PC-3 (cell line): ENCODE data around the gene PCDHA2. TPM values are rescaled to one million over a fixed set of nuclear protein-coding genes. Genes with fewer than 3 reads are reported as not detected.

Source experiments
- ATAC-seq: fragments of 200-7000 bp; cut with Tn5 transposase; 2 replicates; pipeline ENCODE4 v1.9.1; 2020; ENCODE audit warnings: mild to moderate bottlenecking, moderate library complexity
- BruUV-seq: library from RNA; stranded (reverse); fragments of 400-500 nt; replicated peaks from 2 replicates; lab custom pipeline; 2021; lab: Mats Ljungman, UMichigan
- CTCF ChIA-PET: fragments of 300-600 bp; sonication (Branson Sonifier 250); formaldehyde crosslinking; loops from one replicate; lab custom pipeline; 2022; ENCODE audit warnings: antibody characterized with exemption; lab: Charles Lee
- POLR2A ChIA-PET: fragments of 300-600 bp; sonication (Branson Sonifier 250); formaldehyde crosslinking; loops from one replicate; lab custom pipeline; 2022; ENCODE audit warnings: antibody characterized with exemption; ENCODE audit not compliant: unreplicated experiment; lab: Charles Lee
- DNase-seq: peaks from one replicate; pipeline ENCODE4 v3.0.0-alpha.2; 2015
- H2AFZ ChIP-seq: fragments of 300-600 bp; sonication (generic); 2 replicates; pipeline ENCODE4 v1.6.0; 2016; ENCODE audit warnings: antibody characterized with exemption, low read length
- H3F3A ChIP-seq: fragments of 300-600 bp; sonication (generic); one replicate; pipeline ENCODE4 v1.6.0; 2017; ENCODE audit warnings: antibody characterized with exemption, low read length, control low read depth, mild to moderate bottlenecking; ENCODE audit not compliant: unreplicated experiment
- H3K27ac ChIP-seq: fragments of 300-600 bp; sonication (generic); 2 replicates; pipeline ENCODE4 v1.5.1; 2016; ENCODE audit warnings: mild to moderate bottlenecking, low read length
- H3K27me3 ChIP-seq: fragments of 300-600 bp; sonication (generic); 2 replicates; pipeline ENCODE4 v1.6.1; 2016; ENCODE audit warnings: low read length, mixed read lengths
- H3K36me3 ChIP-seq: fragments of 300-600 bp; sonication (generic); 2 replicates; pipeline ENCODE4 v1.6.1; 2016; ENCODE audit warnings: low read depth, mixed run types, low read length, mixed read lengths
- H3K4me1 ChIP-seq: fragments of 300-600 bp; sonication (generic); 2 replicates; pipeline ENCODE4 v1.5.1; 2016; ENCODE audit warnings: low read length; ENCODE audit not compliant: insufficient read depth
- H3K4me2 ChIP-seq: fragments of 300-600 bp; sonication (generic); 2 replicates; pipeline ENCODE4 v1.6.0; 2016; ENCODE audit warnings: low read length
- H3K4me3 ChIP-seq: fragments of 300-600 bp; sonication (generic); 2 replicates; pipeline ENCODE4 v1.5.1; 2016; ENCODE audit warnings: mild to moderate bottlenecking, low read length, mixed read lengths
- H3K79me2 ChIP-seq: fragments of 300-600 bp; sonication (generic); 2 replicates; pipeline ENCODE4 v1.6.1; 2017; ENCODE audit warnings: low read length, mixed read lengths
- H3K9ac ChIP-seq: fragments of 300-600 bp; sonication (generic); 2 replicates; pipeline ENCODE4 v1.6.0; 2016; ENCODE audit warnings: mild to moderate bottlenecking, low read length
- H3K9me2 ChIP-seq: fragments of 300-600 bp; sonication (generic); replicated peaks from 2 replicates; pipeline ENCODE4 v1.6.1; 2016; ENCODE audit warnings: mixed run types, low read length, mixed read lengths
- H3K9me3 ChIP-seq: fragments of 300-600 bp; sonication (generic); 2 replicates; pipeline ENCODE4 v1.6.1; 2016; ENCODE audit warnings: low read length, mixed read lengths
- H4K20me1 ChIP-seq: fragments of 300-600 bp; sonication (generic); 2 replicates; pipeline ENCODE4 v1.6.1; 2016; ENCODE audit warnings: low read length, mixed read lengths
- CTCF ChIP-seq: fragments of 300-600 bp; sonication (generic); conservative IDR thresholded peaks from 2 replicates; pipeline ENCODE4 v1.5.1; 2017; ENCODE audit warnings: antibody characterized with exemption, low read depth, mild to moderate bottlenecking, low read length
- EZH2 ChIP-seq: fragments of 300-600 bp; sonication (generic); IDR thresholded peaks from one replicate; pipeline ENCODE4 v1.6.1; 2017; ENCODE audit warnings: antibody characterized with exemption, mild to moderate bottlenecking, low read length; ENCODE audit not compliant: unreplicated experiment
- EZH2phosphoT487 ChIP-seq: fragments of 300-600 bp; sonication (generic); IDR thresholded peaks from 2 replicates; pipeline ENCODE4 v1.6.1; 2018; ENCODE audit warnings: mild to moderate bottlenecking, antibody characterized with exemption, low read length, borderline replicate concordance
- intact Hi-C: fragments of 100-400 bp; cut with micrococcal nuclease; formaldehyde crosslinking; loops from 2 replicates; pipeline ENCODE4 v1.9.0; 2023
- total RNA-seq: library from RNA; depleted of rRNA; stranded (reverse); fragments of >200 nt; gene quantifications from 2 replicates; pipeline ENCODE4 v1.2.3, GENCODE V29; 2014; rRNA removed

Gene PCDHA2
- total RNA-seq, 1 experiment from 2014 or later, result not detected

GRCh38 chr5:140840978-140841962 is 46.6 kb downstream of the PCDHA2 start, which contains the start of gene PCDHA8:
Gene PCDHA8 (plus strand): TSS chr5:140841187. CDS start chr5:140841322, 135 bp downstream.
- no peaks in the 10 kb centered on the region for H3K9me2 ChIP-seq
- no peak for TF ChIP-seq EZH2
- peak; percentile 69 for TF ChIP-seq CTCF
- ChIA-PET CTCF (interaction anchor here (0.5 to 1.5 kb wide), 13 partner anchors 20 to 1798 kb away, joined by 3 to 34 read pairs (median 4); partner anchors contain the start of genes PCDHA5 and PCDHB1), POLR2A (interaction anchor here (0.6 to 0.7 kb wide), 2 partner anchors 157 to 556 kb away, joined by 3 to 7 read pairs; no protein-coding TSS in a partner anchor)
- no peaks in the 10 kb centered on the region for H3K4me1 ChIP-seq
- no TSS peak for BruUV-seq
- ATAC-seq (peak; percentile 92), DNase-seq (peak; percentile 73)
- peak within 1 kb of the TSS; percentile 93 for H2AFZ ChIP-seq
- H3K9me3 ChIP-seq, result no peaks in the 10 kb centered on the region
- H3K4me2 ChIP-seq, result peak within 1 kb of the TSS; percentile 91
- H3F3A ChIP-seq, result no peaks in the 10 kb centered on the region
- no peaks in the 10 kb centered on the region for H3K27me3 ChIP-seq
- no peaks in the 10 kb centered on the region for H4K20me1 ChIP-seq
- no peak within 1 kb of the TSS for H3K27ac ChIP-seq
- intact Hi-C loops, result loop anchor here (1.0 to 10.0 kb wide), 5 partner anchors 34 to 724 kb away; partner anchors contain the start of genes PCDHA12, PCDHA13 and PCDHA4
- H3K36me3 ChIP-seq, result no peaks in the 10 kb centered on the region
- peak within 1 kb of the TSS; percentile 44; the same call in 1 of the 2 replicates for H3K9ac ChIP-seq
- H3K4me3 ChIP-seq, result peak within 1 kb of the TSS; percentile 74
- H3K79me2 ChIP-seq, result no peaks in the 10 kb centered on the region

GRCh38 chr5:140842798-140843733 is 48.4 kb downstream of the PCDHA2 start:
- no TSS peak for BruUV-seq
- Histone ChIP-seq H3K4me2 (no peak overlapping the region), H3K36me3 (no peaks in the 10 kb centered on the region), H3K4me3 (no peak overlapping the region), H3K27ac (no peak overlapping the region), H3K9me3 (no peaks in the 10 kb centered on the region), H3K9me2 (no peaks in the 10 kb centered on the region), H3K4me1 (no peaks in the 10 kb centered on the region), H3K79me2 (no peaks in the 10 kb centered on the region), H3K9ac (no peak overlapping the region), H3K27me3 (no peaks in the 10 kb centered on the region), H2AFZ (no peak overlapping the region), H4K20me1 (no peaks in the 10 kb centered on the region), H3F3A (no peaks in the 10 kb centered on the region)
- ChIA-PET CTCF (no interaction called here), POLR2A (no interaction called here)
- intact Hi-C loops, result loop anchor here (10.0 kb wide), 1 partner anchor 722 kb away; no protein-coding TSS in a partner anchor
- DNase-seq (no peak), ATAC-seq (no peak)
- no peak for TF ChIP-seq EZH2phosphoT487
- TF ChIP-seq EZH2, result no peak
- no peak for TF ChIP-seq CTCF

Other genes starting within 250 kb of the PCDHA2 start
- gene EIF4EBP3, start 247.2 kb upstream of the PCDHA2 start, total RNA-seq, result not detected in 2 replicates
- 48.6 and 55.8 TPM in 2 replicates for gene SRA1, start 237.4 kb upstream of the PCDHA2 start, total RNA-seq
- 11.4 and 13.6 TPM in 2 replicates for gene APBB3, start 230.3 kb upstream of the PCDHA2 start, total RNA-seq
- 25.0 and 29.1 TPM in 2 replicates for gene SLC35A4, start 230.0 kb upstream of the PCDHA2 start, total RNA-seq
- not detected in 2 replicates for gene CD14, start 161.7 kb upstream of the PCDHA2 start, total RNA-seq
- 12.7 and 16.5 TPM in 2 replicates for gene TMCO6, start 155.4 kb upstream of the PCDHA2 start, total RNA-seq
- gene NDUFA2, start 147.2 kb upstream of the PCDHA2 start, total RNA-seq, result 84.5 and 108 TPM in 2 replicates
- gene IK, start 147.0 kb upstream of the PCDHA2 start, total RNA-seq, result 87.5 and 117 TPM in 2 replicates
- 21.2 and 27.2 TPM in 2 replicates for gene WDR55, start 129.9 kb upstream of the PCDHA2 start, total RNA-seq
- gene DND1, start 121.3 kb upstream of the PCDHA2 start, total RNA-seq, result 0.75 and 1.1 TPM in 2 replicates
- gene HARS1, start 103.5 kb upstream of the PCDHA2 start, total RNA-seq, result 76.1 and 87.1 TPM in 2 replicates
- gene HARS2, start 103.4 kb upstream of the PCDHA2 start, total RNA-seq, result 23.3 and 29.7 TPM in 2 replicates
- gene ZMAT2, start 94.4 kb upstream of the PCDHA2 start, total RNA-seq, result 28.2 and 36.8 TPM in 2 replicates
- not detected in 2 replicates for gene PCDHA1, start 8.7 kb upstream of the PCDHA2 start, total RNA-seq
- not detected in 2 replicates for gene PCDHA3, start 6.2 kb downstream of the PCDHA2 start, total RNA-seq
- gene PCDHA4, start 12.2 kb downstream of the PCDHA2 start, total RNA-seq, result 1.5 and 1.6 TPM in 2 replicates
- gene PCDHA5, start 26.8 kb downstream of the PCDHA2 start, total RNA-seq, result 1.3 and 1.5 TPM in 2 replicates
- 0.22 and 0.35 TPM in 2 replicates for gene PCDHA6, start 33.1 kb downstream of the PCDHA2 start, total RNA-seq
- 0.26 and 0.52 TPM in 2 replicates for gene PCDHA7, start 39.4 kb downstream of the PCDHA2 start, total RNA-seq
- 0.11 TPM in 1 of 2 replicates, not detected in the other for gene PCDHA8, start 46.3 kb downstream of the PCDHA2 start, total RNA-seq
- 0.22 and 0.35 TPM in 2 replicates for gene PCDHA9, start 53.5 kb downstream of the PCDHA2 start, total RNA-seq
- 0.04 and 0.23 TPM in 2 replicates for gene PCDHA10, start 61.0 kb downstream of the PCDHA2 start, total RNA-seq
- gene PCDHA11, start 74.1 kb downstream of the PCDHA2 start, total RNA-seq, result 0.33 TPM in 1 of 2 replicates, not detected in the other
- 7.0 and 8.2 TPM in 2 replicates for gene PCDHA12, start 80.5 kb downstream of the PCDHA2 start, total RNA-seq
- 3.2 and 6.2 TPM in 2 replicates for gene PCDHA13, start 87.3 kb downstream of the PCDHA2 start, total RNA-seq
- 4.8 and 6.2 TPM in 2 replicates for gene PCDHAC1, start 131.4 kb downstream of the PCDHA2 start, total RNA-seq
- gene PCDHAC2, start 171.6 kb downstream of the PCDHA2 start, total RNA-seq, result 4.2 and 8.2 TPM in 2 replicates